CD4-positive, alpha-beta T cell treated with Interleukin-6 at 100 ng/mL for 8 hours (primary cell): ENCODE results near the gene CPT1B.
"Not testable (repeated sequence)": the region's sequence is repeated elsewhere in the genome, so short reads cannot be mapped to it uniquely, and the experiment has no call there.

Experiments used
- DNase-seq: peaks from one replicate; pipeline ENCODE4 v3.0.0-alpha.2; 2020; ENCODE audit warnings: mixed read lengths, low spot score

The CPT1B gene

GRCh38 chr22:50527921-50528681 lies 50.1 kb downstream of the CPT1B start:
- no peak for DNase-seq

- no peak for DNase-seq
Observed at GRCh38 chr22:50526834-50527801, 51.1 kb downstream of the CPT1B start.

- peak; percentile 87 for DNase-seq
Observed at GRCh38 chr22:50526108-50526833, 52.0 kb downstream of the CPT1B start.

GRCh38 chr22:50525858-50526107 lies 52.4 kb downstream of the CPT1B start:
- DNase-seq, result no peak

- peak; percentile 98 for DNase-seq
Observed at GRCh38 chr22:50525104-50525857, 52.9 kb downstream of the CPT1B start, which contains the start of gene SCO2. TSS of gene SCO2 (minus strand) at chr22:50525598. CDS start at chr22:50524411, 1,187 bp downstream.

- no peak for DNase-seq
Observed at GRCh38 chr22:50524676-50525103, 53.5 kb downstream of the CPT1B start.

GRCh38 chr22:50523806-50524675 lies 54.2 kb downstream of the CPT1B start:
- no peak for DNase-seq

GRCh38 chr22:50523458-50523805 lies 54.8 kb downstream of the CPT1B start:
- DNase-seq, result no peak

- no peak for DNase-seq
Observed at GRCh38 chr22:50522806-50523438, 55.3 kb downstream of the CPT1B start.

- DNase-seq, result no peak
Observed at GRCh38 chr22:50522208-50522805, 55.9 kb downstream of the CPT1B start.

- no peak for DNase-seq
Observed at GRCh38 chr22:50521710-50522109, 56.5 kb downstream of the CPT1B start.

GRCh38 chr22:50520826-50521453 lies 57.3 kb downstream of the CPT1B start:
- no peak for DNase-seq

- not testable (repeated sequence) for DNase-seq
Observed at GRCh38 chr22:50520184-50520583, 58.0 kb downstream of the CPT1B start.

GRCh38 chr22:50519151-50519550 lies 59.1 kb downstream of the CPT1B start:
- DNase-seq, result no peak
